ENCODE data around the gene BHLHA15. TPM values are rescaled to one million over a fixed set of nuclear protein-coding genes. Genes with fewer than 3 reads are reported as not detected.

Gene BHLHA15
- total RNA-seq, 1 experiment from 2014 or later = 3.4 TPM

GRCh38 chr7:98238976-98239375 lies 27.7 kb downstream of the BHLHA15 start:
- H3K4me1 Mint-ChIP-seq (ENCODE audit: low read depth, unreplicated experiment) = no peaks in the 10 kb centered on the region
- ChIA-PET POLR2A (no interaction called here), CTCF (no interaction called here)
- Histone ChIP-seq H3K4me3 (ENCODE audit: low read depth, low read length) (no peak overlapping the region), H3K36me3 (ENCODE audit: control insufficient read depth, insufficient read depth, low read length) (no peaks in the 10 kb centered on the region), H3K27me3 (replicated peaks; ENCODE audit: control insufficient read depth, insufficient read depth, low read length) (no peaks in the 10 kb centered on the region), H3K9me3 (no peaks in the 10 kb centered on the region), H3K4me1 (no peaks in the 10 kb centered on the region)
- H3K27me3 Mint-ChIP-seq (ENCODE audit: insufficient read depth, unreplicated experiment) = no peaks in the 10 kb centered on the region
- H3K27ac Mint-ChIP-seq (ENCODE audit: unreplicated experiment) = no peak overlapping the region
- no peaks in the 10 kb centered on the region for H3K9me3 Mint-ChIP-seq (ENCODE audit: unreplicated experiment)
- intact Hi-C loops (cut with micrococcal nuclease; ENCODE audit: unreplicated experiment) = no loop called here
- no peaks in the 10 kb centered on the region for H3K36me3 Mint-ChIP-seq (ENCODE audit: insufficient read depth, unreplicated experiment)
- TF ChIP-seq CTCF (IDR thresholded peaks at IDR 0.05; ENCODE audit: insufficient read depth in 1 of 2, low read depth in 1 of 2, low read length in 1 of 2, severe bottlenecking in 1 of 2, unreplicated experiment in 1 of 2) = no peak
- no peak overlapping the region for H3K4me3 Mint-ChIP-seq (ENCODE audit: unreplicated experiment)
- BruUV-seq (replicated peaks) = no TSS peak
- no peak for DNase-seq

- CTCF ChIA-PET = no interaction called here
- Mint-ChIP-seq H3K36me3 (ENCODE audit: insufficient read depth, unreplicated experiment) (no peaks in the 10 kb centered on the region), H3K4me3 (ENCODE audit: unreplicated experiment) (no peak overlapping the region), H3K9me3 (ENCODE audit: unreplicated experiment) (no peaks in the 10 kb centered on the region), H3K27ac (ENCODE audit: unreplicated experiment) (peak overlapping the region; percentile 63), H3K4me1 (ENCODE audit: low read depth, unreplicated experiment) (no peaks in the 10 kb centered on the region), H3K27me3 (ENCODE audit: insufficient read depth, unreplicated experiment) (no peaks in the 10 kb centered on the region)
- BruUV-seq (replicated peaks) = no TSS peak
- Histone ChIP-seq H3K36me3 (ENCODE audit: control insufficient read depth, insufficient read depth, low read length) (no peaks in the 10 kb centered on the region), H3K27me3 (replicated peaks; ENCODE audit: control insufficient read depth, insufficient read depth, low read length) (no peaks in the 10 kb centered on the region), H3K9me3 (no peaks in the 10 kb centered on the region), H3K4me1 (no peaks in the 10 kb centered on the region), H3K4me3 (ENCODE audit: low read depth, low read length) (no peak overlapping the region)
- POLR2A ChIA-PET = no interaction called here
- intact Hi-C loops (cut with micrococcal nuclease; ENCODE audit: unreplicated experiment) = loop anchor here (5.0 kb wide), 1 partner anchor 219 kb away; no protein-coding TSS in a partner anchor
- DNase-seq = peak in 1 of 2 experiments; percentile 70
- TF ChIP-seq CTCF (IDR thresholded peaks at IDR 0.05; ENCODE audit: insufficient read depth in 1 of 2, low read depth in 1 of 2, low read length in 1 of 2, severe bottlenecking in 1 of 2, unreplicated experiment in 1 of 2) = peak; percentile 74 to 78
Observed at GRCh38 chr7:98240961-98241673, 29.9 kb downstream of the BHLHA15 start.

GRCh38 chr7:98241674-98242241 lies 30.5 kb downstream of the BHLHA15 start:
- no peak for DNase-seq
- H3K27me3 ChIP-seq (replicated peaks; ENCODE audit: control insufficient read depth, insufficient read depth, low read length) = no peaks in the 10 kb centered on the region
- ChIA-PET POLR2A (no interaction called here), CTCF (no interaction called here)
- no peak overlapping the region for H3K4me3 Mint-ChIP-seq (ENCODE audit: unreplicated experiment)
- no peaks in the 10 kb centered on the region for H3K36me3 Mint-ChIP-seq (ENCODE audit: insufficient read depth, unreplicated experiment)
- H3K4me1 Mint-ChIP-seq (ENCODE audit: low read depth, unreplicated experiment) = no peaks in the 10 kb centered on the region
- H3K36me3 ChIP-seq (ENCODE audit: control insufficient read depth, insufficient read depth, low read length) = no peaks in the 10 kb centered on the region
- BruUV-seq (replicated peaks) = no TSS peak
- no peaks in the 10 kb centered on the region for H3K9me3 Mint-ChIP-seq (ENCODE audit: unreplicated experiment)
- no peaks in the 10 kb centered on the region for H3K4me1 ChIP-seq
- intact Hi-C loops (cut with micrococcal nuclease; ENCODE audit: unreplicated experiment) = loop anchor here (5.0 kb wide), 1 partner anchor 219 kb away; no protein-coding TSS in a partner anchor
- peak overlapping the region; percentile 63 for H3K27ac Mint-ChIP-seq (ENCODE audit: unreplicated experiment)
- no peaks in the 10 kb centered on the region for H3K9me3 ChIP-seq
- no peak for TF ChIP-seq CTCF (IDR thresholded peaks at IDR 0.05; ENCODE audit: insufficient read depth in 1 of 2, low read depth in 1 of 2, low read length in 1 of 2, severe bottlenecking in 1 of 2, unreplicated experiment in 1 of 2)
- H3K4me3 ChIP-seq (ENCODE audit: low read depth, low read length) = no peak overlapping the region
- H3K27me3 Mint-ChIP-seq (ENCODE audit: insufficient read depth, unreplicated experiment) = no peaks in the 10 kb centered on the region
